Measurements from ENCODE around the gene ANKRD53.
"Not testable (repeated sequence)": the region's sequence is repeated elsewhere in the genome, so short reads cannot be mapped to it uniquely, and the experiment has no call there.

The ANKRD53 gene

DNA sequence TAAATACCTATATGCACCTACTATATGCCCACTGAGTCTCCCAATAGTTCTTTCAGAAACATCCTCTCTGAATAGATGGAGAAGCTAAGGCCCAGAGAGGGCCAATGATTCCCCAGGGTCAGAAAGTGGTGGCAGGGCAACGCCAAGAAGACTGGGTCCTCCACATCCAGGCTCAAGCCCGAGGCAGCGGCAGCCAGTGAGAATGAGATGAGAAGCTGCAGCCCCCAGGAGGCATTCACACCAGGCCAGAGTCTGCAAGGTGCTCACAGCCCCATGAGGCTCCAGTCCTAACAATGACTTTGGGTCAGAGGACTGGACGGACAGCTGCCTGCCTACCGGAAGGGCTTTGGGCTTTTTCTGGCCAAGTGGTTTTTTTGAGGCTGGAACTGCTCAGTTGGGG lies 12.7 kb downstream of the ANKRD53 start:
- DNase-seq (ENCODE audit: low read depth in 2 of 2), result no peak

DNA sequence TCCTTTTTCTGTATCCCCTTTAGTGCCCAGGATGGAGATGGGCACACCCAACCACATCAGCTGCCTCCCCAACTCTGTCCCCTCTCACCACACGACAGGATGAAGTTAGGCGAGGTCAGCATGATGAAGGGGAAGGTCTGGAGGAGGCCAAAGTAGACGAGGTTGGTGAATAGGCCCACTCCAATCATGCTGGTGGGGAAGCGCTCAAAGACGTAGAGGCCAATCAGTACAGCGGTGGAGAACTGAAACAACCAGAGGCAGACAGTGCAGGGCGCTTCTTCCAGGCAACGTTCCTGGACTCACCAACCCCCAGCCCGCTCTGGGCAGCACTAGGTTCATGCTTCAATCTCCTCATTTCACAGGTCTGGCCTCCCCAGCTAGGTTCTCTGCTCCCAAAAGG lies 13.3 kb downstream of the ANKRD53 start:
- no peak for DNase-seq (ENCODE audit: low read depth in 2 of 2)

DNA sequence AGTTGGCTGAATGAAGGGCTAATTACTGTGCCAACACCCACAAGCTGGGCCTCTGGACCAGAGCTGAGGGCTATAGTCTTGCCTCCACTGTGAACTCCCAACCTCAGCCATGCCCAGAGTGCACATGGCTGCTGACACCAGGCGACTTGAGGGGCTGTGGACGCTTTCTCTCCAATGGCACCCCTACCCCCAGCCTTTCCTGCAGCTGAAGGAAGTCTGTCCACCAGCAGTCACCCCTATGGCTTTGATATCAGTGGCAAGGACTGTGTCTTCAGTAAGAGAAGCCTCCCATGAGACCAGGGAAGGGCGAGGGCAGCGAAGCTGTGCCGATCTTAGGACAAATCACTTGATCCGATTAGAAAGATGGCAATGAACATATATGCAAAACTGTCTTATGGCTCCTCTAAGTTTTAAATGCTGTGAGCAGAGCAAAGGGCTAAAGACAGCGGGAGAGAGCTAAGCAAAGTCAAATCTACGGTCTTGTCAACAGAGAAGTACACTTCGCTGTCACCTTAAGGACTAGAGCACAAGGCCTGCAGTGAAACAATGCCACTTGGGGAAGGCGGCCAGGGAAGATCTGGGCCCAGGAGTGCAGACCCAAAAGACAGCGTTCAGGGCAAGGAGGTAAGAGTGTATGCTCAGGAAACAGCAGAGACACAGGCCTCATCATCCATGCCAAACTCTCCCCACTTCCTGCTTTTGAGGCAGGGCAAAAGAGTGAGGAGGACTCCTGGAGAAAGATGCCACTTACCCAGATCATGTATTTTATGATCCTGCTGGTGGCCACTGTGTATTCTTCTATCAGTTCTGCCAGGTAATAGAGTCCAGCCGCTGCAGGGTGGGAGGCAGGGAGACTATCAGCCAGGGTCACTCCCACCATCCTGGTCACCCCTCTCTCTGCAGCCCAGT lies 14.8 kb downstream of the ANKRD53 start:
- no peak for DNase-seq (ENCODE audit: low read depth in 2 of 2)

GRCh38 chr2:70994009-70994698 lies 15.7 kb downstream of the ANKRD53 start:
- peak; percentile 32 to 50 for DNase-seq (ENCODE audit: low read depth in 2 of 2)

DNA sequence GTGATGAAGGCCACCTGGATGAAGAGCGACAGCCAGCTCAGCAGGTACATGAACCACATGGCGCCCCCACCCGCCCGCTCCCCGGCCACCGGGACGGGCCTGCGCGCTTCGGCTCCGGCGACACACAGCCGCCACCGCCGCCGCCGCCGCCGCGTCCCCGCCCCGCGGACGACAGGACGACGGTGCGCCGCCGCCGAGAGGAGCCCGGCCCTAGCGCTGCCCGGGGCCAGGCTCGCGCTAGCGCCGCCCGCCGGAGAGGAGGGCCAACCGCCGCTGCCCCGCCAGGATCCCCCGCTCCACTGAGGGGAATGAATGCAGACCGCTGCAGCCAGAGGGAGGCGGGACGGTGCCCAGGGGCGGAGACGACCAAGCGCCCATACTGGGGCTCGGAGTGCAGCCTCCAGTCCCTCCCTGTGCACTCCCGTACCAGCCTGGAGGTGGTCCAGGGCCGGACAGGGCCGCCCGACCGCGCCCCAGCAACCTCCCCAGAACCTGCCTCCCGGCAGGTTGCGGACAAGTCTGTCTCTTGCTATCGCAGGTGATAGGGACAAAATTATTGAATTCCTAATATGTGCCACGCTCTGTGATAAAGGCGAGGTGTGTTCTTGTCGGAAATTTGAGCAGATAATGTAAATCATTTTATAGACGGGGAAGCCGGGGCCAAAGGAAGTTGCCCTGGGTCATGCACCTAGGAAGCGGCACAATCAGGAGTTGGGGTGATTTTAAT lies 16.4 kb downstream of the ANKRD53 start, which contains the start of gene TEX261:
Gene TEX261, minus strand, starts transcription at position 175 of the 727 bp plus-strand sequence. Its CDS starts 116 bp downstream, at position 59.
- DNase-seq (ENCODE audit: low read depth in 2 of 2), result peak; percentile 90 to 92

DNA sequence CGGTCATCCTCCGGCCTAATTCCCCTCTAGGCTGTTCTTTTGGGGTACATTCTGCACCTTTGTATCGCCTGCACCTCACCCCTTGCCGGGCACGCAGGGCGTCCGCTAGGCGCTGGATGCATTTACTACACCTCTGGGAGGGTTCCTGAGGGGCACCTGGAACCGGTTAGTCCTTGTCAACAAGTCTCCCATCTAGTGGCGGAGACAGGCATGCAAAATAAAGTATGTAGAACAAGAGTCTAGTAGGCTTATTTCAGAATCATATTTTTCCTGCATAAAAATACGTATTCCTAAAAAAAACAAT lies 16.9 kb downstream of the ANKRD53 start:
- DNase-seq (ENCODE audit: low read depth in 2 of 2), result no peak

- not testable (repeated sequence) for DNase-seq (ENCODE audit: low read depth in 2 of 2)
These were observed 20.5 kb downstream of the ANKRD53 start for GRCh38 chr2:70998885-70999284.

- DNase-seq (ENCODE audit: low read depth in 2 of 2), result no peak
These were observed 20.9 kb downstream of the ANKRD53 start for GRCh38 chr2:70999362-70999761.

DNA sequence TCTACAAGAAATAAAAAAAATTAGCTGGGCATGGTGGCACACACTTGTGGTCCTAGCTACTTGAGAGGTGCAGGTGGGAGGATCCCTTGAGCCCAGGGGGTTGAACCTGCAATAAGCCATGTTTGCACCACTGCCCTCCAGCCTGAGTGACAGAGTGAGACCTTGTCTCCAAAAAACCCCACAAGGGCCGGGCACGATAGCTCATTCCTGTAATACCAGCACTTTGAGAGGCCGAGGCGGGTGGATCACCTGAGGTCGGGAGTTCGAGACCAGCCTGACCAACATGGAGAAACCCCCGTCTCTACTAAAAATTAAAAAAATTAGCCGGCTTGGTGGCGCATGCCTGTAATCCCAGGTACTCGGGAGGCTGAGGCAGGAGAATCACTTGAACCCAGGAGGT lies 21.5 kb downstream of the ANKRD53 start:
- DNase-seq (ENCODE audit: low read depth in 2 of 2), result not testable (repeated sequence)

GRCh38 chr2:71000780-71001591 lies 22.6 kb downstream of the ANKRD53 start:
- DNase-seq (ENCODE audit: low read depth in 2 of 2), result peak; percentile 69 to 73

DNA sequence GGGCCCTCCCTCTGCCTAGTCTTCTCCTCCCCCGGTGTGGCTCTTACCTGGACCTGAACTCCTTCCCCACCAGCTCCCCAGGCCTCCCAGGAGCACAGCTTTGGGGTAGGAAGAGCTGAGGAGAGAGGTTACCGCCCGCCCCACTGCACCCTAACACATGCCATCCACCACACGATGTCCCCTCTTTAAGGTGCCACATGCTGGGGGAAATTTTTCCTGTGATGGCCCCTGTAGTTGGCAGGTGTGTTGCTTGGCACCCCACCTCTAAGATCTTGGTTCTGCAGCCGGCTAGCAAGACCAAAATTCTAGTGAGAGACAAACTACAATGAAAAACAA lies 23.1 kb downstream of the ANKRD53 start:
- no peak for DNase-seq (ENCODE audit: low read depth in 2 of 2)

- no peak for DNase-seq (ENCODE audit: low read depth in 2 of 2)
These were observed 23.6 kb downstream of the ANKRD53 start for GRCh38 chr2:71001981-71002570.

GRCh38 chr2:71003396-71003795 lies 25.0 kb downstream of the ANKRD53 start:
- DNase-seq (ENCODE audit: low read depth in 2 of 2), result no peak

- no peak for DNase-seq (ENCODE audit: low read depth in 2 of 2)
These were observed 25.7 kb downstream of the ANKRD53 start for GRCh38 chr2:71003966-71004755.

DNA sequence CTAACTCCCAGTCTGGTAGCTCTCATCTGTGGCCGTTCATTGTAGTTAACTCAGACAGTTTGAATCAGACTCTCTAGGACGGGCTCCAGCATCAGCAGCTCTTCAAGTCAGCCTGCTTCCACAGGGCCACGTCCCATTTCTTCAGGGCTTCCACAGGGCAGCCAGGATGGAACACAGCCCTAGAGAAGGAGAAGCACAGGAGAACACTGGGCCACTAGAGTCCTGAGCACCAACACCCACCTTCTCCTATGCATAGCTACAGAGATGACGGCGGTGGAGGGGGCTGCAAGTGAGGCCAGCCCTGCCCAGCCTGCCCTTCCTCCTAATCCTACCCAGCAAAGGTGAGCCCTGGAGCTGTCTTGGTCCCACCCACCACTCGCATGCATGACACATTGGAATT lies 26.4 kb downstream of the ANKRD53 start:
- DNase-seq (ENCODE audit: low read depth in 2 of 2), result no peak

- DNase-seq (ENCODE audit: low read depth in 2 of 2), result no peak
These were observed 27.1 kb downstream of the ANKRD53 start for GRCh38 chr2:71005271-71006202.

DNA sequence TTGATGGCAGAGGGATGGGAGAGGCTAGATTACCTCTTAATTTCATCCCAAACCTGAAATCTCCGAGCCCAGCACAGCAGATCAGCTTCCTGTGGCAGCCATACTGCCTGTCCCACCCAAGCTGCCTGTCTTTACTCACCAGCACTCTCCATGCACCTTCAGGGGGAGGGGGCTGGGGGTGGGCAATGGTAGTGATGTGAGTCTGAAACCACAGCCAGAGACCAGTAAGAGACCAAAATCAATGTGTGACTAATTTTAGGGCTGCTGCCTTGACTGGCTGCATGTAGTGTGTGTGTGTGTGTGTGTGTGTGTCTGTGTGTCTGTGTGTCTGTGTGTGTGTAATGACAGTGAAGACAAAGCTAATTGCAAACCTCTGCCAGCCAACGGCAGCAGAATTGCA lies 27.9 kb downstream of the ANKRD53 start:
- no peak for DNase-seq (ENCODE audit: low read depth in 2 of 2)

- DNase-seq (ENCODE audit: low read depth in 2 of 2), result no peak
These were observed 28.7 kb downstream of the ANKRD53 start for GRCh38 chr2:71006955-71007799.
